GM18505 (cell line): ENCODE measurements around the gene SPTBN4.
"Not testable (repeated sequence)": the region's sequence is repeated elsewhere in the genome, so short reads cannot be mapped to it uniquely, and the experiment has no call there.

Source experiments
- ATAC-seq: cut with Tn5 transposase; IDR thresholded peaks from one replicate; pipeline ENCODE4 v1.9.1; 2021; ENCODE audit not compliant: unreplicated experiment
- POLR2A ChIP-seq: IDR thresholded peaks from 4 replicates; pipeline ENCODE4 v1.6.1; 2011; ENCODE audit warnings: borderline replicate concordance; ENCODE audit not compliant: insufficient read depth, insufficient read length; ENCODE audit errors: extremely low read depth

Gene SPTBN4

GRCh38 chr19:40512473-40513344 lies 45.9 kb downstream of the SPTBN4 start:
- no peak for ATAC-seq
- no peak for TF ChIP-seq POLR2A

DNA sequence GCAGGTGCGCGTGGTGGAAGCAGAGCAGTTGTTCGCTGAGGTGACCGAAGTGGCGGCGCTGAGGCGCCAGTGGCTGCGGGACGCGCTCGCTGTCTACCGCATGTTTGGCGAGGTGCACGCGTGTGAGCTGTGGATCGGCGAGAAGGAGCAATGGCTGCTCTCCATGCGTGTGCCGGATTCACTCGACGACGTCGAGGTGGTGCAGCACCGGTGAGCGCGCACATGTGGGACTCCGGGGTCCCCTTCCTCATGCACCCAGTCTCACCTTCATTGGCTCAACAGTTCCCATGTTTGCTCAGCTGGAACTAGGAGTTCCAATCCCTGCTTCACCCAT lies 46.5 kb downstream of the SPTBN4 start:
- ATAC-seq, result no peak
- TF ChIP-seq POLR2A, result no peak

DNA sequence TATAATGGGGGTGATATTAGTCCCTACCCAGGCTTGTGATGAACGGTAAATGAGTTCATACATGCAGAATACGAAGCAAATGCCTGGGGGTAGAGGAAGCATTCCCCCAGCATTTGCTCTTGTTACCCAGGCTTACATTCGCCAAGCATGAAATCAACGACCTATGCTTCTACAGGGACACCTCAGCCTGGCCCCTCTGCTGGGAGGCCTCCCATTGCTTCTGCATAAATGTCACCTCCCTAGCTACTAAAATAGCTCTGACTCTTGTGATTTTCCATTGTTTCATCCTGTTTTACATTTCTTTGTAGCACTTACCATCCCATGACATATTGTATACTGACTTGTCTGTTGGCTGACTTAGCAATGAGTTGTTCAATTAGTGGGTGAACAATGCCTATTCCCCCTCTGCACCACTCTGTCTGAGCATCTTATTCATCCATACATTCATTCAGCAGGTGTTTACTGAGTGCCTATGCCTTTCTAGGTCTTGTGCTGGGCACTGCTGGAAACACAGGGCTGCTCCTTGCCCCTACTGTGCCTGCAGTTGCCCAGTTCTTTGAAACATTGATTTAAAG lies 47.0 kb downstream of the SPTBN4 start:
- no peak for ATAC-seq
- no peak for TF ChIP-seq POLR2A

GRCh38 chr19:40517248-40517647 lies 50.4 kb downstream of the SPTBN4 start:
- ATAC-seq, result no peak
- TF ChIP-seq POLR2A, result no peak

DNA sequence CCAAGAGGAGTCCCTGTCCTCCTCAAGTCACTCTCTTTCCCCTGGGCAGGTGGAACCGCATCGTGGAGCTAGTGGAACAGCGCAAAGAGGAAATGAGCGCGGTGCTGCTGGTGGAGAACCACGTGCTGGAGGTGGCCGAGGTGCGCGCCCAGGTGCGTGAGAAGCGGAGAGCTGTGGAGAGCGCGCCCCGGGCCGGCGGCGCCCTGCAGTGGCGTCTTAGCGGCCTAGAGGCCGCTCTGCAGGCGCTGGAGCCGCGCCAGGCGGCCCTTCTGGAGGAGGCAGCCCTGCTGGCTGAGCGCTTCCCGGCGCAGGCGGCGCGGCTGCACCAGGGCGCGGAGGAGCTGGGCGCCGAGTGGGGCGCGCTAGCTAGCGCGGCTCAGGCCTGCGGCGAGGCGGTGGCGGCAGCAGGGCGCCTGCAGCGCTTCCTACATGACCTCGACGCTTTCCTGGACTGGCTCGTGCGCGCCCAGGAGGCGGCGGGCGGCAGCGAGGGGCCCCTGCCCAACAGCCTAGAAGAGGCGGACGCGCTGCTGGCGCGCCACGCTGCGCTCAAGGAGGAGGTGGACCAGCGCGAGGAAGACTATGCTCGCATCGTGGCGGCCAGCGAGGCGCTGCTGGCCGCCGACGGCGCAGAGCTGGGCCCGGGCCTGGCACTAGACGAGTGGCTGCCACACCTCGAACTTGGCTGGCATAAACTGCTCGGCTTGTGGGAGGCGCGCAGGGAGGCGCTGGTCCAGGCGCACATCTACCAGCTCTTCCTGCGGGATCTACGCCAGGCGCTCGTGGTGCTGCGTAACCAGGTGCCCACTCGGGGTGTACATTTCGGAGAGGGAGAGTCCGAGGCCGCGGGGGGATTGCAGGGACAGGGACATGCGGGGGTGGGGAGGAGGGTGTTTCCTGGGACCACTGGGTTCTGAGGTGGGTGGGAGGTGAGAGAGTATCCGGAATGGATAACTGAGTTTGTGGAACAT lies 52.8 kb downstream of the SPTBN4 start:
- TF ChIP-seq POLR2A, result no peak
- ATAC-seq, result no peak

DNA sequence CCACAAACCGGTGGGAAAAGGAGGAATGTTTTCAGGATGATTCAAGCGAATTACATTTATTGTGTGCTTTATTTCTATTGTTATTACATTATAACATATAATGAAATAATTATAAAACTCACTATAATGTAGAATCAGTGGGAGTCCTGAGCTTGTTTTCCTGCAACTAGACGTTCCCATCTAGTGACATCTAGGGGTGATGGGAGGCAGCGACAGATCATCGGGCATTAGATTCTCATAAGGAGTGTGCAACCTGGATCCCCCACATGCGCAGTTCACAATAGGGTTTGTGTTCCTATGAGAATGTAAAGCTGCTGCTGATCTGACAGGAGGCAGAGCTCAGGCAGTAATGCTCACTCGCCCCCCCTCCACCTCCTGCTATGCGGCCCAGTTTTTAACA lies 54.5 kb downstream of the SPTBN4 start:
- ATAC-seq, result no peak
- no peak for TF ChIP-seq POLR2A

DNA sequence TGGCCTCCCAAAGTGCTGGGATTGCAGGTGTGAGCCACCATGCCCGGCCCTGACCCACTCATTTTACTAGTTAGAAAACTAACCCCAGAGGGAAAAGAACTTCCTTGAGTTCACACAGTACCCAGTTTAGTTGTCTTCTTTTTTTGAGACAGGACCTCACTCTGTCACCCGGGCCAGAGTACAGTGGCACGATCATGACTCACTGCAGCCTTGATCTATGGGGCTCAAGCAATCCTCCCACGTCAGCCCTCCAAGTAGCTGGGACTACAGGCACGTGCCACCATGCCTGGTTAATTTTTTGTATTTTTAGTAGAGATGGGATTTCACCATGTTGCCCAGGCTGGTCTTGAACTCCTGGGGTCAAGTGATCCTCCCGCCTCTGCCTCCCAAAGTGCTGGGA lies 55.1 kb downstream of the SPTBN4 start:
- ATAC-seq, result not testable (repeated sequence)

- no peak for TF ChIP-seq POLR2A
- ATAC-seq, result no peak
These were observed 56.7 kb downstream of the SPTBN4 start for GRCh38 chr19:40523322-40524047.

- no peak for ATAC-seq
- TF ChIP-seq POLR2A, result no peak
These were observed 57.3 kb downstream of the SPTBN4 start for GRCh38 chr19:40524133-40524549.

DNA sequence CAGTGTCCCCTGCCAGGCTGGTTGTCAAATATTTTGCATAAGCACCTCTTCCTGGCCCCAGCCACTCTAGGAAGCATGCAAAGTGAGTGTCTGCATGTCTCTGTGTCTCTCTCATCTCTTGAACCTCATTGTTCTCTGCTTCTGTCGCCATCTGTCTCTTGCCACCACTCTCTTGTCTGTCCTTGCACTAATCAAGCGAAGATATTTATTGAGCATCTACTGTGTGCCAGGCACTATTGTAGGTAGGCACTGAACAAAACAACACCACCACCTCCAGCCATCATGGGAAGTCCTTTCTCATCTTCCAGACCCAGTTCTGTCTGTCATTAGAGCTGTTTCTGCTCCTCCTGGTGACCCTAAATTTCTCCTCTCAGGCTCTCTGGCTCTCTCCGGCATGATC lies 57.9 kb downstream of the SPTBN4 start:
- TF ChIP-seq POLR2A, result no peak
- no peak for ATAC-seq

GRCh38 chr19:40525234-40526051 lies 58.6 kb downstream of the SPTBN4 start:
- no peak for ATAC-seq
- no peak for TF ChIP-seq POLR2A

- ATAC-seq, result no peak
- TF ChIP-seq POLR2A, result no peak
These were observed 61.3 kb downstream of the SPTBN4 start for GRCh38 chr19:40528078-40528477.

- no peak for ATAC-seq
These were observed 61.8 kb downstream of the SPTBN4 start for GRCh38 chr19:40528533-40529092.

More at GRCh38 chr19:40528533-40529092, 61.8 kb downstream of the SPTBN4 start:
- no peak for TF ChIP-seq POLR2A
